Stomach smooth muscle (tissue), 2 donors: ENCODE measurements around the gene RIOX2.

Experiments
- H3K27ac ChIP-seq: one replicate; pipeline ENCODE4 v1.7.0; 2013; ENCODE audit warnings: mild to moderate bottlenecking, low read length, inconsistent platforms
- H3K27me3 ChIP-seq, 2 donors: one replicate each; pipeline ENCODE4 v1.7.0; 2013; ENCODE audit warnings: low read length in 2 of 2; ENCODE audit not compliant: insufficient read depth in 2 of 2, control insufficient read depth in 1 of 2
- H3K36me3 ChIP-seq, 2 donors: one replicate each; pipeline ENCODE4 v1.7.0; 2013; ENCODE audit warnings: low read length in 2 of 2; ENCODE audit not compliant: control insufficient read depth in 2 of 2, insufficient read depth in 2 of 2
- H3K4me1 ChIP-seq: one replicate; pipeline ENCODE4 v1.7.0; 2013; ENCODE audit warnings: low read length; ENCODE audit not compliant: control insufficient read depth, insufficient read depth
- H3K4me3 ChIP-seq, 2 donors: one replicate each; pipeline ENCODE4 v1.7.0; 2013; ENCODE audit warnings: low read length in 2 of 2
- H3K9ac ChIP-seq, 2 donors: one replicate each; pipeline ENCODE4 v1.7.0; 2013; ENCODE audit warnings: low read length in 2 of 2, mild to moderate bottlenecking in 1 of 2
- H3K9me3 ChIP-seq, 2 donors: one replicate each; pipeline ENCODE4 v1.7.0; 2013; ENCODE audit warnings: low read length in 2 of 2; ENCODE audit not compliant: control insufficient read depth in 2 of 2
- donor health status: healthy.
- donor health status: Pancreatic carcinoma.

RIOX2 gene

GRCh38 chr3:98004721-98005120, 32.5 kb upstream of the RIOX2 start:
- no peaks in the 10 kb centered on the region for H3K4me1 ChIP-seq
- H3K27ac ChIP-seq: no peak overlapping the region
- no peaks in the 10 kb centered on the region for H3K9me3 ChIP-seq
- H3K4me3 ChIP-seq: no peak overlapping the region
- H3K36me3 ChIP-seq: no peaks in the 10 kb centered on the region
- H3K27me3 ChIP-seq: no peaks in the 10 kb centered on the region
- H3K9ac ChIP-seq: no peak overlapping the region

GRCh38 chr3:98003306-98003969, 31.2 kb upstream of the RIOX2 start:
- Histone ChIP-seq H3K36me3 (no peaks in the 10 kb centered on the region), H3K27me3 (no peaks in the 10 kb centered on the region), H3K4me3 (no peak overlapping the region), H3K4me1 (no peaks in the 10 kb centered on the region), H3K9me3 (no peaks in the 10 kb centered on the region), H3K9ac (no peak overlapping the region), H3K27ac (no peak overlapping the region)

GRCh38 chr3:98002717-98003116, 30.5 kb upstream of the RIOX2 start:
- Histone ChIP-seq H3K4me1 (no peaks in the 10 kb centered on the region), H3K4me3 (no peak overlapping the region), H3K36me3 (no peaks in the 10 kb centered on the region), H3K27ac (no peak overlapping the region), H3K9me3 (no peaks in the 10 kb centered on the region), H3K27me3 (no peaks in the 10 kb centered on the region), H3K9ac (no peak overlapping the region)

GRCh38 chr3:97999994-98000393, 27.8 kb upstream of the RIOX2 start:
- Histone ChIP-seq H3K9ac (no peak overlapping the region), H3K4me3 (no peak overlapping the region), H3K4me1 (no peaks in the 10 kb centered on the region), H3K27me3 (no peaks in the 10 kb centered on the region), H3K27ac (no peak overlapping the region), H3K9me3 (no peaks in the 10 kb centered on the region), H3K36me3 (no peaks in the 10 kb centered on the region)

GRCh38 chr3:97999103-97999502, 26.9 kb upstream of the RIOX2 start:
- H3K4me3 ChIP-seq: no peak overlapping the region
- no peaks in the 10 kb centered on the region for H3K27me3 ChIP-seq
- no peaks in the 10 kb centered on the region for H3K36me3 ChIP-seq
- H3K4me1 ChIP-seq: no peaks in the 10 kb centered on the region
- H3K27ac ChIP-seq: no peak overlapping the region
- H3K9me3 ChIP-seq: no peaks in the 10 kb centered on the region
- no peak overlapping the region for H3K9ac ChIP-seq

- Histone ChIP-seq H3K27ac (no peak overlapping the region), H3K27me3 (no peaks in the 10 kb centered on the region), H3K9me3 (no peaks in the 10 kb centered on the region), H3K9ac (no peak overlapping the region), H3K4me3 (no peak overlapping the region), H3K36me3 (no peaks in the 10 kb centered on the region), H3K4me1 (no peaks in the 10 kb centered on the region)
These were observed 24.8 kb upstream of the RIOX2 start for GRCh38 chr3:97996988-97997387.

GRCh38 chr3:97994328-97994945, 22.2 kb upstream of the RIOX2 start:
- Histone ChIP-seq H3K9ac (no peak overlapping the region), H3K4me3 (no peak overlapping the region), H3K27me3 (no peaks in the 10 kb centered on the region), H3K27ac (no peak overlapping the region), H3K9me3 (no peaks in the 10 kb centered on the region), H3K4me1 (no peaks in the 10 kb centered on the region), H3K36me3 (no peaks in the 10 kb centered on the region)

GRCh38 chr3:97993526-97993925, 21.3 kb upstream of the RIOX2 start:
- Histone ChIP-seq H3K4me1 (no peaks in the 10 kb centered on the region), H3K4me3 (no peak overlapping the region), H3K36me3 (no peaks in the 10 kb centered on the region), H3K9ac (no peak overlapping the region), H3K9me3 (no peaks in the 10 kb centered on the region), H3K27me3 (no peaks in the 10 kb centered on the region), H3K27ac (no peak overlapping the region)

GRCh38 chr3:97992547-97993173, 20.4 kb upstream of the RIOX2 start:
- Histone ChIP-seq H3K9me3 (no peaks in the 10 kb centered on the region), H3K27ac (no peak overlapping the region), H3K4me1 (no peaks in the 10 kb centered on the region), H3K9ac (no peak overlapping the region), H3K36me3 (no peaks in the 10 kb centered on the region), H3K27me3 (no peaks in the 10 kb centered on the region), H3K4me3 (no peak overlapping the region)

GRCh38 chr3:97991293-97991682, 19.1 kb upstream of the RIOX2 start:
- Histone ChIP-seq H3K9me3 (no peaks in the 10 kb centered on the region), H3K9ac (no peak overlapping the region), H3K36me3 (no peaks in the 10 kb centered on the region), H3K4me1 (no peaks in the 10 kb centered on the region), H3K27me3 (no peaks in the 10 kb centered on the region), H3K4me3 (no peak overlapping the region), H3K27ac (no peak overlapping the region)
